Smooth muscle cell (in vitro differentiated cells): Measurements from ENCODE around the gene VASH2. TPM values are rescaled to one million over a fixed set of nuclear protein-coding genes. Genes with fewer than 3 reads are reported as not detected.

Experiments used
- DNase-seq: peaks from one replicate; lab custom pipeline; 2025; ENCODE audit not compliant: unreplicated experiment; lab: John Stamatoyannopoulos, UW
- H2AFZ ChIP-seq: fragments of 200-600 bp; sonication (generic); 2 replicates; pipeline ENCODE4 v1.6.0; 2016; ENCODE audit warnings: antibody characterized with exemption, low read depth, mild to moderate bottlenecking
- H3F3A ChIP-seq: fragments of 200-600 bp; sonication (generic); 2 replicates; pipeline ENCODE4 v1.6.0; 2017; ENCODE audit warnings: antibody characterized with exemption, low read depth
- H3K27ac ChIP-seq: fragments of 200-600 bp; sonication (generic); 2 replicates; pipeline ENCODE4 v1.5.1; 2016; ENCODE audit warnings: low read depth, mild to moderate bottlenecking
- H3K27me3 ChIP-seq: fragments of 200-600 bp; sonication (generic); 2 replicates; pipeline ENCODE4 v1.6.1; 2016; ENCODE audit warnings: low read depth, mild to moderate bottlenecking
- H3K36me3 ChIP-seq: fragments of 200-600 bp; sonication (generic); 2 replicates; pipeline ENCODE4 v1.5.1; 2016; ENCODE audit warnings: low read depth
- H3K4me1 ChIP-seq: fragments of 200-600 bp; sonication (generic); 2 replicates; pipeline ENCODE4 v1.5.1; 2016; ENCODE audit warnings: low read depth
- H3K4me2 ChIP-seq: fragments of 200-600 bp; sonication (generic); 2 replicates; pipeline ENCODE4 v1.6.0; 2016; ENCODE audit warnings: mild to moderate bottlenecking
- H3K4me3 ChIP-seq: fragments of 200-600 bp; sonication (generic); 2 replicates; pipeline ENCODE4 v1.5.1; 2016; ENCODE audit warnings: mild to moderate bottlenecking
- H3K79me2 ChIP-seq: fragments of 200-600 bp; sonication (generic); 2 replicates; pipeline ENCODE4 v1.6.0; 2016; ENCODE audit warnings: low read depth, mild to moderate bottlenecking
- H3K9ac ChIP-seq: fragments of 200-600 bp; sonication (generic); 2 replicates; pipeline ENCODE4 v1.6.0; 2016; ENCODE audit warnings: low read depth
- H3K9me3 ChIP-seq: fragments of 200-600 bp; sonication (generic); replicated peaks from 2 replicates; pipeline ENCODE4 v1.5.1; 2016; ENCODE audit warnings: low read depth
- H4K20me1 ChIP-seq: fragments of 200-600 bp; sonication (generic); 2 replicates; pipeline ENCODE4 v1.6.0; 2016; ENCODE audit warnings: low read depth
- CTCF ChIP-seq: fragments of 200-600 bp; sonication (generic); IDR thresholded peaks from 2 replicates; pipeline ENCODE4 v1.5.1; 2017; ENCODE audit warnings: borderline replicate concordance, mild to moderate bottlenecking, antibody characterized with exemption; ENCODE audit not compliant: insufficient read depth, poor library complexity, severe bottlenecking
- WGBS: methylation state at CpG from one replicate; pipeline ENCODE4 v1.1.7; 2016; ENCODE audit warnings: low lambda C conversion rate; 5-methylcytosine and 5-hydroxymethylcytosine counted together
- polyA plus RNA-seq: library from polyadenylated mRNA; unstranded; fragments of >200 nt; fragmentation: Nextera tagmentation; extraction: Ambion mirVana; gene quantifications from 2 replicates; pipeline ENCODE4 v1.2.1, GENCODE V29; 2016
- total RNA-seq: library from RNA; depleted of rRNA; stranded (reverse); fragments of >200 nt; gene quantifications from 2 replicates; pipeline ENCODE4 v1.2.3, GENCODE V29; 2014

VASH2 gene
- total and polyA plus RNA-seq, 2 experiments from 2014 or later = 6.9 to 16.0 TPM

DNA sequence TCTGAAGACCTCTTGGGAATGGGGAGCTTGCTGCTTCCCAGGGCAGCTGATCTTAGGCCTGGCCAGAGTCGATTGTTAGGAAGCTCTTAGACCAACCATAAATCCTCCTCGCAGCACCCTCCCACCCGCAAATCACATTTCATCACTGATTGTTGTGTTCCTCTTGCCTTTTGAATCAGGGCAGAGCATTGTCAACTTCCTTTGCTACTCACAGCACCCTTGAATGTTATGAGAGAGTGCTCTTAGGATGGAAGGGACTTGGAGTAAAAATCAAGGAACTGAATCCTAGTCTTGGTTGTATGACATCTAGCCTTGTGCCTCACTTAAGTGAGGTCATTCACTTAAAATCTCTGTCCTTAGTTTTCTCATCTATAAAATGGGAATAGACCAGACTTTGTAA is 3.0 kb downstream of the VASH2 start:
- Histone ChIP-seq H4K20me1 (no peaks in the 10 kb centered on the region), H3K27ac (no peak overlapping the region), H3K36me3 (no peaks in the 10 kb centered on the region), H3K4me1 (peaks cover 5% of the 10 kb centered on the region), H3K27me3 (no peaks in the 10 kb centered on the region), H3K79me2 (no peaks in the 10 kb centered on the region), H3K4me2 (no peak overlapping the region), H2AFZ (no peak overlapping the region), H3K4me3 (no peak overlapping the region), H3K9me3 (no peaks in the 10 kb centered on the region), H3K9ac (no peak overlapping the region), H3F3A (no peaks in the 10 kb centered on the region)
- TF ChIP-seq CTCF = no peak
- DNase-seq = no peak
- WGBS = 71% methylated on average over 3 of the region's 3 CpGs

- Histone ChIP-seq H3K79me2 (no peaks in the 10 kb centered on the region), H3K27ac (no peak overlapping the region), H3K9ac (no peak overlapping the region), H3K36me3 (no peaks in the 10 kb centered on the region), H3K4me2 (no peak overlapping the region), H4K20me1 (no peaks in the 10 kb centered on the region), H3F3A (no peaks in the 10 kb centered on the region), H2AFZ (no peak overlapping the region), H3K4me1 (peaks cover 6% of the 10 kb centered on the region), H3K4me3 (no peak overlapping the region), H3K9me3 (no peaks in the 10 kb centered on the region), H3K27me3 (no peaks in the 10 kb centered on the region)
- TF ChIP-seq CTCF = no peak
- WGBS = 92% methylated on average over 6 of the region's 6 CpGs
- no peak for DNase-seq
Observed at GRCh38 chr1:212954514-212954913, 4.2 kb downstream of the VASH2 start.

DNA sequence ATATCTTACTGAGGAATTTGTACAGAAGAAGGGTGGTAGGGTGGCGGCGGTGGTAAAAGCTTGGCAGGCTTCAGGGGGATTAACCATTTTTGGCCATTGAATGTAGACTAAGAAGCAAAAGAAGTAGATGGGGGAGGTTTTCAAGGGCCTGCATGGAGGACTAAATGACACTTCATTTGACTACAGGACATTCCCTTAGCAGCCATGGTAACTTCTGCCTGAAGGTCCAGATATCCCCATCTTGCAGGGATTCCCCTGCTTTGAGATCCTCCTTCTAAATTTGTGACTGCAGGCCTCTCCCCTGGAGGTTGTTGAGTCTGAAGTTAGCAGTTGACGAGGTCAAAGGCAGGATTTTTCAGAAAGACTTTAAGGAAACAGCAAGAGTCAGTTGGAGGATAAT is 4.8 kb downstream of the VASH2 start:
- TF ChIP-seq CTCF = no peak
- WGBS = 99% methylated on average over 3 of the region's 3 CpGs
- no peaks in the 10 kb centered on the region for H3K79me2 ChIP-seq

DNA sequence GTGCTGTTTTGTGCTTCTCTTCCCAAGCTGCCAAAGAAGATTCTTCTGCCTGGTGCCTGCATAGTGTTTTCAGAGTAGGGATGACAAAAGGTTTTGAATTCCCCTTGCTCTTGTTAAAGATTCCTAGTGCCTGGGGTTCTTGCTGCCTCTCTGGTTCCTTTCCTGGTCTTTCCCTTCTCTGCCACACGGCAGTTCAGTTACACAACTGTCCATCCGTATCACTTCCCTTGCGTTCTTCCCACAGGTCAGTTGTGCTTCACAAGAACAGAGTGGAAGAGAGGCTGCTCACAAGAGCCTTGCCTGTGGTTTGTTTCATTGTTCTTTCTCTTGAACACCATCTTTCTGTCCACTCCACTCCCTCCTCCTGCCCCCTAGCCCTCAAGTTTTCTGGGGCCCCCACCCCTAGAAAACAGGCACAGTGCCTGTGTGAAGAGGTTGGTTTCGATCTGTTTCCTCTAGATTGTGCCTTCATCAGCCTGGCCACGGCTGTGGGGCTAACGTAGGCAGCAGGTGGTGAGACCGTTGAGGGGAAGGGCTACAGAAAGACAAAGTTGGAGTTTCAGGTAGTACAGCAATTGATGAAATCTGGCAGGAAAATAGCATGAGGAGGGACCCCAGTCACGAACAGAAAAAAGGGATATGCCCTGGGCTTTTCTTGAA is 5.8 kb downstream of the VASH2 start:
- no peaks in the 10 kb centered on the region for H3K27me3 ChIP-seq
- H3F3A ChIP-seq = no peaks in the 10 kb centered on the region
- WGBS = 92% methylated on average over 8 of the region's 8 CpGs
- H3K27ac ChIP-seq = no peak overlapping the region
- H3K36me3 ChIP-seq = no peaks in the 10 kb centered on the region
- no peak for TF ChIP-seq CTCF
- H3K9me3 ChIP-seq = no peaks in the 10 kb centered on the region
- H3K4me1 ChIP-seq = peaks cover 3% of the 10 kb centered on the region
- H3K79me2 ChIP-seq = no peaks in the 10 kb centered on the region
- H3K4me3 ChIP-seq = no peak overlapping the region
- no peak overlapping the region for H2AFZ ChIP-seq
- H3K9ac ChIP-seq = no peak overlapping the region
- no peak for DNase-seq
- no peak overlapping the region for H3K4me2 ChIP-seq
- no peaks in the 10 kb centered on the region for H4K20me1 ChIP-seq

More for the DNA sequence above, 4.8 kb downstream of the VASH2 start:
- peaks cover 3% of the 10 kb centered on the region for H3K4me1 ChIP-seq
- H3F3A ChIP-seq = no peaks in the 10 kb centered on the region
- H3K9ac ChIP-seq = no peak overlapping the region
- H3K4me3 ChIP-seq = no peak overlapping the region
- no peak overlapping the region for H3K27ac ChIP-seq
- H3K4me2 ChIP-seq = no peak overlapping the region
- no peaks in the 10 kb centered on the region for H3K36me3 ChIP-seq
- no peak overlapping the region for H2AFZ ChIP-seq
- DNase-seq = no peak
- no peaks in the 10 kb centered on the region for H3K27me3 ChIP-seq
- no peaks in the 10 kb centered on the region for H3K9me3 ChIP-seq
- H4K20me1 ChIP-seq = no peaks in the 10 kb centered on the region
